GM21786 (cell line): Measurements from ENCODE around the gene KCNB1.
"Not testable (repeated sequence)": the region's sequence is repeated elsewhere in the genome, so short reads cannot be mapped to it uniquely, and the experiment has no call there.

Experiments used
- ATAC-seq: cut with Tn5 transposase; IDR thresholded peaks from one replicate; pipeline ENCODE4 v1.9.1; 2021; ENCODE audit not compliant: unreplicated experiment

KCNB1 gene

GRCh38 chr20:49330701-49331615 is 151.5 kb downstream of the KCNB1 start:
- ATAC-seq: no peak

GRCh38 chr20:49328790-49329189 is 153.7 kb downstream of the KCNB1 start:
- ATAC-seq: no peak

GRCh38 chr20:49326026-49326425 is 156.4 kb downstream of the KCNB1 start:
- no peak for ATAC-seq

- ATAC-seq: no peak
These were observed 158.2 kb downstream of the KCNB1 start for GRCh38 chr20:49324306-49324705.

GRCh38 chr20:49323622-49324238 is 158.7 kb downstream of the KCNB1 start:
- ATAC-seq: no peak

- no peak for ATAC-seq
These were observed 162.0 kb downstream of the KCNB1 start for GRCh38 chr20:49320460-49320859.

- ATAC-seq: no peak
These were observed 163.2 kb downstream of the KCNB1 start for GRCh38 chr20:49319208-49319809.

GRCh38 chr20:49318430-49319207 is 163.8 kb downstream of the KCNB1 start:
- ATAC-seq: no peak

GRCh38 chr20:49318091-49318429 is 164.4 kb downstream of the KCNB1 start:
- no peak for ATAC-seq

GRCh38 chr20:49316704-49317103 is 165.8 kb downstream of the KCNB1 start:
- ATAC-seq: no peak

GRCh38 chr20:49315580-49315979 is 166.9 kb downstream of the KCNB1 start:
- ATAC-seq: no peak

- ATAC-seq: not testable (repeated sequence)
These were observed 168.4 kb downstream of the KCNB1 start for GRCh38 chr20:49314052-49314451.
